Inferior parietal cortex (tissue), 1 donor: ENCODE measurements around the gene ZFAND2B.

ENCODE experiments used
- DNase-seq: peaks from one replicate; pipeline ENCODE4 v3.0.0-alpha.2; 2016; ENCODE audit errors: extremely low spot score

The ZFAND2B gene

GRCh38 chr2:219206328-219207133 lies at the start of gene ZFAND2B:
TSS of gene ZFAND2B (plus strand) at chr2:219206782. CDS start at chr2:219206988, 206 bp downstream.
- peak; percentile 94 for DNase-seq

GRCh38 chr2:219157396-219157795 lies 49.2 kb upstream of the ZFAND2B start:
- DNase-seq, result no peak

GRCh38 chr2:219158025-219158424 lies 48.6 kb upstream of the ZFAND2B start:
- DNase-seq, result no peak

- DNase-seq, result no peak
Observed at GRCh38 chr2:219158586-219158985, 48.0 kb upstream of the ZFAND2B start.

GRCh38 chr2:219159771-219160185 lies 46.8 kb upstream of the ZFAND2B start:
- DNase-seq, result no peak

- DNase-seq, result peak; percentile 92
Observed at GRCh38 chr2:219160186-219161017, 46.2 kb upstream of the ZFAND2B start, which contains the start of gene NHEJ1. TSS of gene NHEJ1 (minus strand) at chr2:219160815. CDS start at chr2:219158362, 2,453 bp downstream.

- no peak for DNase-seq
Observed at GRCh38 chr2:219161097-219161496, 45.5 kb upstream of the ZFAND2B start.

GRCh38 chr2:219163156-219163555 lies 43.4 kb upstream of the ZFAND2B start:
- no peak for DNase-seq

- DNase-seq, result no peak
Observed at GRCh38 chr2:219165058-219165911, 41.3 kb upstream of the ZFAND2B start.

GRCh38 chr2:219167997-219168396 lies 38.6 kb upstream of the ZFAND2B start:
- DNase-seq, result no peak

GRCh38 chr2:219168526-219168925 lies 38.1 kb upstream of the ZFAND2B start:
- no peak for DNase-seq

- no peak for DNase-seq
Observed at GRCh38 chr2:219168932-219169331, 37.6 kb upstream of the ZFAND2B start.

- DNase-seq, result no peak
Observed at GRCh38 chr2:219169930-219170654, 36.5 kb upstream of the ZFAND2B start, which contains the start of gene SLC23A3. TSS of gene SLC23A3 (minus strand) at chr2:219170029. CDS start at chr2:219169984, 45 bp downstream.

GRCh38 chr2:219171231-219171651 lies 35.3 kb upstream of the ZFAND2B start:
- peak; percentile 77 for DNase-seq

GRCh38 chr2:219172231-219173154 lies 34.1 kb upstream of the ZFAND2B start:
- DNase-seq, result no peak

- DNase-seq, result no peak
Observed at GRCh38 chr2:219173176-219173575, 33.4 kb upstream of the ZFAND2B start.

- DNase-seq, result no peak
Observed at GRCh38 chr2:219174146-219174545, 32.4 kb upstream of the ZFAND2B start.

- DNase-seq, result no peak
Observed at GRCh38 chr2:219174801-219175200, 31.8 kb upstream of the ZFAND2B start.

GRCh38 chr2:219175486-219175885 lies 31.1 kb upstream of the ZFAND2B start:
- no peak for DNase-seq
